ENCODE measurements around the gene TSPAN11.

The TSPAN11 gene

DNA sequence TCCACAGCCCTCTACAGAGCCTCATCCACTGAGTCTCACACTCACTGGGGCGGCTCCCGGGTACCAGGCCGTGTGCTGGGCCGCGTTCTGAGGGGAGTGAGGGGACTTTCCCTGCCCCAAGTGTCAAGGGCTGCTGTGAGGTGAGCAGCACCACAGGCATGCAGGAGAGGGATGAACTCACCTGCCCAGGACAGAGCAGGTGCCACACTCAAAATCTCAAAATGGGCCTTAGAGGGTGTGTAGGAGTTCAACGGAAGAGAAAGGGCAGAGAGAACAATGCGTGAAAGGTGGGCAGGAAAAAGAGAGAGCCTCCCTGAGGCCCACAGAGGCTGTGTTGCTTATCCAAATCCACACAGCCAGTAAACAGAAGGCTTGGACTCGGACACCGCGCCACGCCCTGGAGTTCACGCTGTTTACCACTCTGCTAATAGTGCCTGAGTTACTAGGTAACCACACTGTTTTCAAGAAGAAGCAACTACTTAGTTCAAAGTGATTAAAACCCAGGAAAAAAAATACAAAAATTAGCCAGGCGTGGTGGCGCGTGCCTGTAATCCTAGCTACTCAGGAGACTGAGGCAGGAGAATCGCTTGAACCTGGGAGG is 32.7 kb downstream of the TSPAN11 start:
- TF ChIP-seq, protein P1, sequence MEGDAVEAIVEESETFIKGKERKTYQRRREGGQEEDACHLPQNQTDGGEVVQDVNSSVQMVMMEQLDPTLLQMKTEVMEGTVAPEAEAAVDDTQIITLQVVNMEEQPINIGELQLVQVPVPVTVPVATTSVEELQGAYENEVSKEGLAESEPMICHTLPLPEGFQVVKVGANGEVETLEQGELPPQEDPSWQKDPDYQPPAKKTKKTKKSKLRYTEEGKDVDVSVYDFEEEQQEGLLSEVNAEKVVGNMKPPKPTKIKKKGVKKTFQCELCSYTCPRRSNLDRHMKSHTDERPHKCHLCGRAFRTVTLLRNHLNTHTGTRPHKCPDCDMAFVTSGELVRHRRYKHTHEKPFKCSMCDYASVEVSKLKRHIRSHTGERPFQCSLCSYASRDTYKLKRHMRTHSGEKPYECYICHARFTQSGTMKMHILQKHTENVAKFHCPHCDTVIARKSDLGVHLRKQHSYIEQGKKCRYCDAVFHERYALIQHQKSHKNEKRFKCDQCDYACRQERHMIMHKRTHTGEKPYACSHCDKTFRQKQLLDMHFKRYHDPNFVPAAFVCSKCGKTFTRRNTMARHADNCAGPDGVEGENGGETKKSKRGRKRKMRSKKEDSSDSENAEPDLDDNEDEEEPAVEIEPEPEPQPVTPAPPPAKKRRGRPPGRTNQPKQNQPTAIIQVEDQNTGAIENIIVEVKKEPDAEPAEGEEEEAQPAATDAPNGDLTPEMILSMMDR (IDR thresholded peaks at IDR 0.05; ENCODE audit: insufficient read depth, missing control alignments), result no peak
- FAIRE-seq, result no peak
- DNase-seq (ENCODE audit: insufficient read length, low spot score), result no peak

DNA sequence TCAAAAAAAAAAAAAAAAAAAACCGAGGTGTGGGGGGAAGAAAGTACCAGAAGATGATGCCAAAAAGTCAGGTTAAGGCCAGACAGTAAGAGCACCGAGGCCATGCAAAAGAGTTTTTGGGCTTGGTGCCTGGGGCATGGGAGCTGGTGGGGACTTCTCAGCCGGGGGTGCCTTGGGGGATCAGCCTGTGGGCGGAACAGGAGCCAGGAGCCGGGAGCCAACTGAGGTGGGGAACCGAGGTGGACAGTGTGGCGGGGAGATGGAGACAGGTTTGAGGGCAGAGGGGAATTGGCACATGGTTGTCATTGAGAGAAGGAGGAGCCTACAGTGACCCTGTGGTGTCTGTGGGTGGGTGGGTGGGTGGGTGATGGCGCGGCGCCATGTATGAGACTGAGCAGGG is 33.2 kb downstream of the TSPAN11 start:
- FAIRE-seq (no peak), DNase-seq (ENCODE audit: insufficient read length, low spot score) (no peak)
- TF ChIP-seq, protein P1 (IDR thresholded peaks at IDR 0.05; ENCODE audit: insufficient read depth, missing control alignments), result no peak

- FAIRE-seq, result no peak
- TF ChIP-seq, protein P1 (IDR thresholded peaks at IDR 0.05; ENCODE audit: insufficient read depth, missing control alignments), result no peak
- no peak for DNase-seq (ENCODE audit: insufficient read length, low spot score)
Measured at GRCh38 chr12:30961030-30961429, 34.5 kb downstream of the TSPAN11 start.

DNA sequence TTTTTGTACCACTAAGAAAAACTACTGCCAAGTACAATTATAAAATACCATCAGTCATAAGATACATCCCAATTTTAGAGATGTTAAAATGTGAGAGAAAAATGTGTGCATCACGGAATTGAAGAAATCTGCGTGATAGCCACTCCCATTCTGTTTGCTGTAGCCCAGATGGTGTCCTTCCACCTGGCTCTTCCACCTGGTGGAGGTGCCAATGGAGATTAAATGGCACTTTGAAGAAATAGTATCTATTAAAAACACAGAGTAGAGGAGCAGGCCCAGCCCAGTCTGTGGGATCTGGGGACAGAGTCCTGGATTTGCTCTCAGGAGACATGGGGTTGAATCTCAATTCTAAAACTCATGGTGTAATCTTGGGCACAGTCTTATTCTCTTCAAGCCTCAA is 35.5 kb downstream of the TSPAN11 start:
- FAIRE-seq, result no peak
- TF ChIP-seq, protein P1 (IDR thresholded peaks at IDR 0.05; ENCODE audit: insufficient read depth, missing control alignments), result no peak
- DNase-seq (ENCODE audit: insufficient read length, low spot score), result no peak

DNA sequence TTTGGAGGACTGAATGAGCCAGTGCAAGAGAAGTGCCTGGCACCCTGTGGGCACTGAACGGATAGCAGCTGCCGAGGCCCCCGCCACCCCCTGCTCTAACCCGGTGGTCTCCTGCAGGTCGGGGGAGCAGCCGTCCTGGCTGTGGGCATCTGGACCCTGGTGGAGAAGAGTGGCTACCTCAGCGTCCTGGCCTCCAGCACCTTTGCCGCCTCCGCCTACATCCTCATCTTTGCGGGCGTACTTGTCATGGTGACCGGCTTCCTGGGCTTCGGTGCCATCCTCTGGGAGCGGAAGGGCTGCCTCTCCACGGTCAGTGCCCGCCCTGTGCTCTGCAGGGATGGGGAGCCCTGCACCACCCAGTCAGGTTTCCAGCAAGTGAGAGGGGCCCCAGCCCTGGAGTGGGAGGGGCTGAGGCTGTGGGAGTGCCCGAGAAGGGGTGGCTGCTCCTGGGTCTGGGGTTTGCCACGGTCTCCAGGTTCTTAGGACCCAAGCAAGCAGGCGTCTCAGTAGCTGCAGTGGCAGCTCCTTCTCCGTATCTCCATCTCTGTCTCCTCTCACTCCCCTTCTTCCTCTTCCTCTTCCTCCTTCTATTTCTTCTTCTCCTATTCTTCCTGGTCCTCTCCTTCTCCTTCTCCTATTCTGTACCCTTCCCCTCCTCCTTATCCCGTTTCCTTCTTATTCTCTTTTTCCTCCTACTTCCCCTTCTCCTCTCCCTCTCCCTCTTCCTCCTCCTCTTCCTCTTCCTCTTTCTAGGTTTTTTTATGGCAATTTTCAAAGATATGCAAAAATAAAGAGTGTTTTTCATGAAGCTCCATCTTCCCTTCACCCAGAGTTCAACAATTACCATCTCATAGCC is 37.4 kb downstream of the TSPAN11 start:
- FAIRE-seq, result no peak
- DNase-seq (ENCODE audit: insufficient read length, low spot score), result no peak

GRCh38 chr12:30964896-30965612 is 38.5 kb downstream of the TSPAN11 start:
- DNase-seq (ENCODE audit: insufficient read length, low spot score), result no peak
- TF ChIP-seq, protein P1 (IDR thresholded peaks at IDR 0.05; ENCODE audit: insufficient read depth, missing control alignments), result no peak
- FAIRE-seq, result no peak

More for the DNA sequence above, 37.4 kb downstream of the TSPAN11 start:
- TF ChIP-seq, protein P1 (IDR thresholded peaks at IDR 0.05; ENCODE audit: insufficient read depth, missing control alignments), result no peak
